ENCODE results near the gene SYCE3. TPM values are rescaled to one million over a fixed set of nuclear protein-coding genes. Genes with fewer than 3 reads are reported as not detected.

Gene SYCE3
- total RNA-seq, 4 donors from 2014 or later = not detected

DNA sequence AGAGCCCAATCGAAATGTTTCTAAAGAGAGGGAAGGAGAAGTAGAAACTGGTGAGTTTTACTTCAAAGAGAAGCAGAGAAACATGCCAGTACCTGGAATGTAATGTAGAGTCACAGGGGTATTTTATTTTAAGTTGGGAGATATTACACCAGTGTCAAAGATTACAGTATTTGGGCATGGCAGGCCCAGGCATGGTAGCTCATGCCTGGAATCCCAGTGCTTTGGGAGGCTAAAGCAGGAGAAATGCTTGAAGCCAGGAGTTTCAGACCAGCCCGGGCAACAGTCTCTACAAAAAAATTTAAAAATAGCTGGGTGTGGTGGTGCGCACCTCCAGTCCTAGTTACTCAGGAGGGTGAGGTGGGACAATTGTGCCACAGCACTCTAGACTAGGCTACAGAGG lies 2.7 kb downstream of the SYCE3 start:
- ATAC-seq = no peak
- TF ChIP-seq POLR2AphosphoS5 (IDR thresholded peaks at IDR 0.05) = no peak
- no peak for TF ChIP-seq EP300 (IDR thresholded peaks at IDR 0.05)
- TF ChIP-seq POLR2A (IDR thresholded peaks at IDR 0.05) = no peak
- no peak for TF ChIP-seq CTCF (IDR thresholded peaks at IDR 0.05)
- 91% methylated on average over 3 of the region's 3 CpGs; no CpG with 5 or more reads in 1 of the 2 donors for WGBS, 2 donors (ENCODE audit: low coverage in 1 of 2)

GRCh38 chr22:50556703-50557102 lies 6.0 kb downstream of the SYCE3 start:
- Histone ChIP-seq H3K4me1 (no peaks in the 10 kb centered on the region), H3K27me3 (peaks cover 13% of the 10 kb centered on the region), H3K27ac (no peak overlapping the region), H3K4me3 (no peak overlapping the region), H3K9me3 (no peaks in the 10 kb centered on the region), H3K36me3 (no peaks in the 10 kb centered on the region)
- TF ChIP-seq CTCF (IDR thresholded peaks at IDR 0.05) (no peak), POLR2A (IDR thresholded peaks at IDR 0.05) (no peak), POLR2AphosphoS5 (IDR thresholded peaks at IDR 0.05) (no peak), EP300 (IDR thresholded peaks at IDR 0.05) (no peak)
- no peak for ATAC-seq
- WGBS, 2 donors (ENCODE audit: low coverage in 1 of 2) = 80 to 87% methylated on average over 5 of the region's 5 CpGs

More for the DNA sequence above, 2.7 kb downstream of the SYCE3 start:
- Histone ChIP-seq H3K9me3 (no peaks in the 10 kb centered on the region), H3K36me3 (no peaks in the 10 kb centered on the region), H3K4me3 (no peak overlapping the region), H3K27me3 (no peaks in the 10 kb centered on the region), H3K4me1 (peaks cover 0 to 22% (median 7%) of the 10 kb centered on the region in 3 donors), H3K27ac (no peak overlapping the region)

GRCh38 chr22:50553310-50553709 lies 9.4 kb downstream of the SYCE3 start:
- WGBS, 2 donors (ENCODE audit: low coverage in 1 of 2) = 74 to 87% methylated on average over 4 to 6 of the region's 8 CpGs
- TF ChIP-seq POLR2AphosphoS5 (IDR thresholded peaks at IDR 0.05) (no peak), CTCF (IDR thresholded peaks at IDR 0.05) (no peak), EP300 (IDR thresholded peaks at IDR 0.05) (no peak), POLR2A (IDR thresholded peaks at IDR 0.05) (no peak)
- H3K4me1 ChIP-seq = peaks cover 0 to 9% (median 6%) of the 10 kb centered on the region in 3 donors
- no peaks in the 10 kb centered on the region for H3K9me3 ChIP-seq
- ATAC-seq = no peak
- peaks cover 47% of the 10 kb centered on the region for H3K27me3 ChIP-seq
- H3K36me3 ChIP-seq = no peaks in the 10 kb centered on the region
- no peak overlapping the region for H3K4me3 ChIP-seq
- H3K27ac ChIP-seq = no peak overlapping the region

DNA sequence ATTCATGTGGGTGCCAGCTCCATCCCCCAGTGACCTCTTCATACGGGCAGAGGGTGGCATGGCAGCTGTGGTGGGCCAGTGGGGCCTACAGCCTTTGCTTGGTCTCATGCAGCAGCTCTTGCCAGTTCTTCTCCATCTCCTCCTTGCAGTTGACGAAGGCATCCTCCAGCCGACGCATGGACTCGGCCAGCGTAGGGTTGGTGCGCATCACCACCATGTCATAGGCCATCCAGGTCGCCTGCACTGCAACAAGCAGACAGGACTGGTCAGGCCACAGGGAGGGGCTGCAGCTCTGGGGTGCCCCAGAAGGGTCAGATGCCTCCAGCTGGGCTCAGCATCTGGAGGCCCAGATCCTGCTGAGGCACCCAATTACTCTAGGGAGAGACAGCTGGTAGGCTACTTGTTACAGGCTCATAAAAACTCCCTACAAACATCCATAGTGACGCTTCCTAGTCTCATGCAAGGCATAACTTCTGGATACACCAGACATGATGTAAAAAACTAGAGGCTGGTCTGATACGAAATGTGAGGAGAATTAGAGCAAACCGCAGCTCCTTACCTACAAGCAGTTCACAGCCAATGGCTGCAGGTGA lies 11.5 kb downstream of the SYCE3 start:
- Histone ChIP-seq H3K27me3 (peaks cover 68% of the 10 kb centered on the region), H3K4me3 (no peak overlapping the region), H3K36me3 (no peaks in the 10 kb centered on the region), H3K27ac (no peak overlapping the region), H3K9me3 (no peaks in the 10 kb centered on the region), H3K4me1 (peaks cover 0 to 23% (median 8%) of the 10 kb centered on the region in 3 donors)
- no peak for TF ChIP-seq POLR2AphosphoS5 (IDR thresholded peaks at IDR 0.05)
- TF ChIP-seq POLR2A (IDR thresholded peaks at IDR 0.05) = no peak
- TF ChIP-seq CTCF (IDR thresholded peaks at IDR 0.05) = no peak
- no peak for TF ChIP-seq EP300 (IDR thresholded peaks at IDR 0.05)
- no peak for ATAC-seq
- 83 to 86% methylated on average over 1 of the region's 11 CpGs for WGBS, 2 donors (ENCODE audit: low coverage in 1 of 2)

DNA sequence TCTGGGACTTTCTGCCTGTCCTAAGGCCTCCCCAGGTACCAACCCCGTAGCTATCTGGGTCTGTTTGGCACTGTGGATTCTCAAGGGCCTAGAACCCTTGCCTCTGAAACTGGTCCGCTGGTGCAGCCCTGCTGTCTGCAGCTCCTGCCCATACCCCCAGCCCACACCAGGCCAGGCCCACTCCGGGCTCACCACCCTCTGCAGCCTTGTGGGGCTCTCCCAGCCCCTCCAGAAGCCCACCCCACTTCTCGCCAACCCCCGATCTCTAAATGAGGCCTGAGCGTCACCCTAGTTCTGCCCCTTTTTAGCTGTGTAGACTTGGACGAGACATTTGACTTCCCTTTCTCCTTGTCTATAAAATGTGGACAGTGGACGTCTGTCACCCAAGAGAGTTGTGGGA lies 12.3 kb downstream of the SYCE3 start:
- H3K4me1 ChIP-seq = peaks cover 0 to 23% (median 8%) of the 10 kb centered on the region in 3 donors
- no peak overlapping the region for H3K4me3 ChIP-seq
- 42 to 88% methylated on average over 2 to 6 of the region's 8 CpGs for WGBS, 2 donors (ENCODE audit: low coverage in 1 of 2)
- no peak overlapping the region for H3K27ac ChIP-seq
- peaks cover 76% of the 10 kb centered on the region for H3K27me3 ChIP-seq
- no peaks in the 10 kb centered on the region for H3K9me3 ChIP-seq
- H3K36me3 ChIP-seq = no peaks in the 10 kb centered on the region
- TF ChIP-seq EP300 (IDR thresholded peaks at IDR 0.05) = no peak
- TF ChIP-seq POLR2AphosphoS5 (IDR thresholded peaks at IDR 0.05) = no peak
- no peak for TF ChIP-seq CTCF (IDR thresholded peaks at IDR 0.05)
- TF ChIP-seq POLR2A (IDR thresholded peaks at IDR 0.05) = no peak
- no peak for ATAC-seq
